ENCODE measurements around the gene PPA2.

- TF ChIP-seq CTCF (conservative IDR thresholded peaks at IDR 0.05; ENCODE audit: low read depth in 2 of 2) = no peak
- TF ChIP-seq EZH2phosphoT487 (IDR thresholded peaks at IDR 0.05; ENCODE audit: unreplicated experiment) = no peak
- no peak for TF ChIP-seq POLR2AphosphoS5 (IDR thresholded peaks at IDR 0.05; ENCODE audit: low read depth)
- TF ChIP-seq NANOG (IDR thresholded peaks at IDR 0.05; ENCODE audit: borderline replicate concordance) = no peak
- no peak for TF ChIP-seq ZNF114 (CRISPR knock-in tag; IDR thresholded peaks at IDR 0.05)
- TF ChIP-seq, protein P1, sequence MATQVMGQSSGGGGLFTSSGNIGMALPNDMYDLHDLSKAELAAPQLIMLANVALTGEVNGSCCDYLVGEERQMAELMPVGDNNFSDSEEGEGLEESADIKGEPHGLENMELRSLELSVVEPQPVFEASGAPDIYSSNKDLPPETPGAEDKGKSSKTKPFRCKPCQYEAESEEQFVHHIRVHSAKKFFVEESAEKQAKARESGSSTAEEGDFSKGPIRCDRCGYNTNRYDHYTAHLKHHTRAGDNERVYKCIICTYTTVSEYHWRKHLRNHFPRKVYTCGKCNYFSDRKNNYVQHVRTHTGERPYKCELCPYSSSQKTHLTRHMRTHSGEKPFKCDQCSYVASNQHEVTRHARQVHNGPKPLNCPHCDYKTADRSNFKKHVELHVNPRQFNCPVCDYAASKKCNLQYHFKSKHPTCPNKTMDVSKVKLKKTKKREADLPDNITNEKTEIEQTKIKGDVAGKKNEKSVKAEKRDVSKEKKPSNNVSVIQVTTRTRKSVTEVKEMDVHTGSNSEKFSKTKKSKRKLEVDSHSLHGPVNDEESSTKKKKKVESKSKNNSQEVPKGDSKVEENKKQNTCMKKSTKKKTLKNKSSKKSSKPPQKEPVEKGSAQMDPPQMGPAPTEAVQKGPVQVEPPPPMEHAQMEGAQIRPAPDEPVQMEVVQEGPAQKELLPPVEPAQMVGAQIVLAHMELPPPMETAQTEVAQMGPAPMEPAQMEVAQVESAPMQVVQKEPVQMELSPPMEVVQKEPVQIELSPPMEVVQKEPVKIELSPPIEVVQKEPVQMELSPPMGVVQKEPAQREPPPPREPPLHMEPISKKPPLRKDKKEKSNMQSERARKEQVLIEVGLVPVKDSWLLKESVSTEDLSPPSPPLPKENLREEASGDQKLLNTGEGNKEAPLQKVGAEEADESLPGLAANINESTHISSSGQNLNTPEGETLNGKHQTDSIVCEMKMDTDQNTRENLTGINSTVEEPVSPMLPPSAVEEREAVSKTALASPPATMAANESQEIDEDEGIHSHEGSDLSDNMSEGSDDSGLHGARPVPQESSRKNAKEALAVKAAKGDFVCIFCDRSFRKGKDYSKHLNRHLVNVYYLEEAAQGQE (IDR thresholded peaks at IDR 0.05; ENCODE audit: unreplicated experiment) = no peak
- TF ChIP-seq CREB1 (CRISPR knock-in tag; IDR thresholded peaks at IDR 0.05; ENCODE audit: low read depth) = no peak
- TF ChIP-seq EZH2 (IDR thresholded peaks at IDR 0.05; ENCODE audit: low read depth, unreplicated experiment) = no peak
Measured at GRCh38 chr4:105329081-105329480, 144.8 kb downstream of the PPA2 start.
